NCI-H2029 (cell line): ENCODE measurements around the gene PCGF2.
"Not testable (repeated sequence)": the region's sequence is repeated elsewhere in the genome, so short reads cannot be mapped to it uniquely, and the experiment has no call there.

Source experiments
- DNase-seq: peaks from one replicate; lab custom pipeline; 2025; lab: John Stamatoyannopoulos, UW

The PCGF2 gene

GRCh38 chr17:38748149-38748891 lies at the start of gene PCGF2:
PCGF2 (minus strand) TSS chr17:38748336; CDS start chr17:38740402, 7,934 bp downstream.
- DNase-seq: peak; percentile 90

- DNase-seq: no peak
These were observed 49.7 kb upstream of the PCGF2 start for GRCh38 chr17:38797828-38798227.

DNA sequence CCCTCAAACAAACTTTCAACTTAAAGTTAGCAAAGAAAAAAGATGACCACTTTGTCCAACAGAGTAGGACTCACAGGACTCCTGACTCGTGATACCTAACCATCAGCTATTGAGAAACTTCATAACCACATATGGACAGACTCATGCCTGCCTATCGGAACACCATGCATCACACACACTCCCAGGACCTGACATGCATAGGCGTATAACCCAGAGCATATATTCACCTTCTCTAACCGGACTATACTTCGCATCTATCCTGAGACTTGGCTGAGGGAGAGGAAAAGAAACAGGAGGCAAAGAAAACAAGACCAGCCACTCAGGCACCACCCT lies 49.0 kb upstream of the PCGF2 start:
- no peak for DNase-seq

- no peak for DNase-seq
These were observed 48.5 kb upstream of the PCGF2 start for GRCh38 chr17:38796451-38797157.

DNA sequence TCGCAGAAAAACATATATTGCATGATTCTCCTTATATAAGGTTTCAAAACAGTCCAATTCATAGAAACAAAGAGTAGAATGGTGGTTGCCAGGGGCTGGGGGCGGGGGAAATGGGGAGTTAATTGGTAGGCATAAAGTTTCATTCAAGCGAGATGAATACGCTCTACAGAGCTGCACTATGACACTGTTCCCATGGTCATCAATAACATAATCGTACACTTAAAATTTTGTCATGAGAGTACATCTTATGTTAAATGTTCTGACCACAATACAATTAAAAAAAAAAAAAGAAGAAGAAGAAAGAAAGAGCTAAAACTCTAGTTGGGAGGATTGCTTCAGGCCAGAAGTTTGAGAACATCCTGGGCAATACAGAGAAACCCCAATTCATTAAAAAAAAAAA lies 46.1 kb upstream of the PCGF2 start:
- no peak for DNase-seq

GRCh38 chr17:38791162-38791561 lies 43.0 kb upstream of the PCGF2 start:
- DNase-seq: no peak

- not testable (repeated sequence) for DNase-seq
These were observed 42.1 kb upstream of the PCGF2 start for GRCh38 chr17:38790148-38790707.

DNA sequence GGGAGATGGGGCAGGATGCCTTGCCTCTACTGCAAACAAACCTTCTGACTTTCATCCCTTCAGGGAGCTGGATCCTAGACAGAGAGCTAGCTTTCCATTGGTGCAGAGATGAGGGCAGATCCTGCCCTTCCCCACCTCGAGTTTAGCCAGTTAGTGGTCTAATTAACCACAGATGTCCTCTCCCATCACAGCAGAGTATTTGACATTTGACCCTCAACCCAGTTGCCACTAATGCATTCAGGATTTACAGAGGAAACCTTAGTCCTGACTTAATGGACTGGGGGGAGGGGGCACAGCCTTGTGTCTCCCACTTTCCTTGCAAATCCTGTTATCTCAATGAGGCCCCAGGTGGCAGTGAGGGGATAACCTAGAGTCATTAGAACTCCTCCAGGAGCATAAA lies 41.0 kb upstream of the PCGF2 start:
- no peak for DNase-seq

GRCh38 chr17:38787999-38788398 lies 39.9 kb upstream of the PCGF2 start:
- DNase-seq: not testable (repeated sequence)

DNA sequence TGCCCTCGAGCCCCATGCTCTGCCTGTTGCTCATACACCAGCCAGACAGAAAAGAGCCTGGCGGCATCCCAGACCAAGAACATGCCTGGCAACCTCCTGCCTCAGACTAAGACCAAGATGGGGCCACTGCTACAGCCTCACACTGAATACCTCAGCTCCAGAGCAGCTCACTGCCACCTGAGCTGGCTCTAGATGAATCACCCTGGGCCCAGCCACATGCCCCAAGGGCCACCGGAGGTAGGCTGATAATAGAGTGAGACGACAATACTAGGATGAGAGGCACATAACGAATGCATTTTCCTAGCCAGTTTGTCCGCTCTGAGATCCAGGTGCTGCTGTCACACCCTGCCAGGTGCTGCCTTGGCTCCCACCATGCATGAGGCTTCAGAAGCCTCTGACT lies 38.2 kb upstream of the PCGF2 start:
- DNase-seq: no peak

GRCh38 chr17:38783227-38783626 lies 35.1 kb upstream of the PCGF2 start:
- no peak for DNase-seq

DNA sequence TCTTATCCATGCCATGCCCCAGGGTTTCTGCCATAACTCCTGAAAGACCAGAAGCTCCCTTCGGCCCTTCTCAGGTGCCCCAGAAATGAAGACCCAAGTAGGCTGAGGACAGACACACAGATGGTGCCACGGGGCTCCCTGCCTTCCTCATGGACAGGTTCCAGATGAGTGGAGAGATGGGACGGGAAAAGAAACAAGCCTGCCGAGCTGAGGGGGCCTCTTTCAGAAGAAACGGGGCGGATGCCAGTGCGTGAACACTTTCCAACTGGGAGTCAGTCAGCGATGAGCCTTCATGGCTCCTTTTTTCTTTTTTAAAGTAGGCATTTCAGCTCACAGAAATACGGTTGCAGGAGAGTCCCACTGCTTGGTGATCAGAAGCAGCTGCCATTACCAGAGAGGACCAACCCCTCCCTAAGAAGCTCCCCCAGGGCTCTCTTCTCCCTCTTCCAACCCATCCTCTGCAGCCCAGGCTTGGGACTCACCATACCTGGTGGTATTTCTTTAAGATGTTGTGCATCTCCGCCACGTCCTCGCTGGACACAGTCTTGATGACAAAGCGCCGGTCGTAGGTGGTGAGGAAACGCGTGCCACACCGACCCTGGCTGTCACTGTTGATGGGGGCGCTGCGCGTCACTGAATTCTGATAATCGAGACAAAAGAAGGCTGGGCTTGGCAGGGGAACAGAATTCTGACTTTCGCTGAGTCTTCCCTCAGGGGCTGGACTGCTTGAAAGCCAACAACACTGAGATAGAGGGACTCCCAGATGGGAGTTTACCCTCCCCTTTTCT lies 32.0 kb upstream of the PCGF2 start:
- no peak for DNase-seq

- no peak for DNase-seq
These were observed 29.6 kb upstream of the PCGF2 start for GRCh38 chr17:38777641-38778250.

DNA sequence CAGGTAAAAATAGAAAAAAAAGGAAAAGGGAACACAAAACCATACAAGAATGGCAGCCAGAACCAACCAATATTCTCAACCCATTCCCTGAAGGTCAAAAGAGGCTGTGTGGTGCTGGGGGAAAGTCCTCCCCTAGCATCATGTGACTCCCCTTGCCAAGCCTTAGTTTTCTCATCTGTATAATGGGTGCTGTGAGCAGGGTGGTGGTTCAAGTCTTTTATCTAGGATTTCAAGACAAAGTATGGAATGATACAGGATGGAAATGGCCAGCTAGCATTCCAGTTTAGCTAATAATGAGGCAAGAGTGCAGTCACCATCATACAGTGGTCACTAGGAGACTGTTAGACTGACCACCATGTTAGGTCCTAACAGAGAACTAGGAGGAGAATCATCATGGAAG lies 25.1 kb upstream of the PCGF2 start:
- DNase-seq: no peak

DNA sequence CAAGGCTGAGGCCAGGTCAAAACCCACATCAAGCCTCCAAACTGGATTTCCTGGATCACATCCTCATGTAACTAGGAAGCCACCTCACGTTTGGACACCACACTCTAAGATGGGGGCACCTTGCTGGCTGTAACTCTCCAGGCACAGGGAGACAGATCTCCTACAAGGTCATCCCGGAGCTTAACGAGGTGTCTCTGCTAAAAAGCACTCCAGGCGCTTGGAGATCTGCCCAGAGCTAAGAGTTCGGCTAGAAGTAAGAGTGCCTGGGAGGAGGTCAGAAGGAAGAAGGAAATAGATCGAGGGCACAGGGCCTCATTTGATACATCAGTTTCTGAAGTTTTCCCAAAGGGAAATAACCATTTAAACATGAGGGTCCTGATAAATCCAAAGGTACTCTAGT lies 20.3 kb upstream of the PCGF2 start:
- DNase-seq: no peak

DNA sequence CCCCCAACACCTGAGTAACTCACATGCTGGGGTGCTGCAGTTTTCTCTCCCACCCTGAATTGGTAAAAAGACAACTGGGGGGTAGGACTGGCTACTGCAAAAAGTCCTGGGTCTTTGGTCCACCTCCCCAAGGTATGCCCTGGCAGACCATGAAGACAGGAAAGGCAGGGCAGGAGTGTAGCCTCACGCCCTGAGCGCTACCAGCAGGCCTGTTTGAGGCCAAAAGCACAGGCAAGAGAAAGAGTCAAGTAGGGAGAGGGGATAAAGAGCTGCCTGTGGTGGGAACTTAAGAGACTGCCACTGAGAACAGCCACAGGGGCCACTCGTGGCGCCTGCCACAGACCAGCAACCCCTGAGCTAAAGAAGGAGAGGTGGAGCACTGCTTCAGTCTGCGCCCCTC lies 18.2 kb upstream of the PCGF2 start:
- no peak for DNase-seq

DNA sequence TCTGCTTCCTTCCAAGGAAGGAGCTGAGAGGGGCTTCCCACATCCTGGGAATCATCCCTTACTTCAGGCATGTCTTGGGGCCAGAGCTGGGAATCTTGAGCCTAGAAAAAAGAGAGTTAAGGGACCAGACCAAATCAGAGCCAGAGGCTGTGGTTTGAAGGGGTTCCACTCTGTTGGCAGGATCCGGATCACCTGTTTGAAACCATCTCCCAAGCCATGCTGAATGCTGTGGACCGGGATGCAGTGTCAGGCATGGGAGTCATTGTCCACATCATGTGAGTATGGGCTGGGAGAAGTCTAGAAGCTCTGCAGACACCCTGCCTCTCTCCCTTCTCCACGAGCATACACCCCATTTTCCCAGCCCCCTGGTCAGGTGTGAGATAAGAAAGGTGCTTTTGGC lies 14.1 kb upstream of the PCGF2 start:
- DNase-seq: no peak

- DNase-seq: no peak
These were observed 13.5 kb upstream of the PCGF2 start for GRCh38 chr17:38761612-38762011.

DNA sequence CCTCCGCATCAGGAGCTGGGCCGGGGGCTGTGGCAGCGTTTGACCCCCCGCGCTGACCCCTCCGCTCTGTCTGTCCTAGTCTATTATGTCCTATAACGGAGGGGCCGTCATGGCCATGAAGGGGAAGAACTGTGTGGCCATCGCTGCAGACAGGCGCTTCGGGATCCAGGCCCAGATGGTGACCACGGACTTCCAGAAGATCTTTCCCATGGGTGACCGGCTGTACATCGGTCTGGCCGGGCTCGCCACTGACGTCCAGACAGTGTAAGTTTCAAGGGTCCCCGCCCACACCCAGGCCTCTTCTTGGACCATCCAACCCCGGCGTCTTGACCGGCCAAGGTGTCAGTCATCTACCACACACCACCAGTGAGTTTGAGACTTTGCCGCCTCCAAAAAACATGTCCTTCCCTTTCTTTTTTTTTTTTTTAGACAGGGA lies 5.0 kb upstream of the PCGF2 start:
- DNase-seq: no peak

- peak; percentile 98 for DNase-seq
These were observed 4.4 kb upstream of the PCGF2 start, which contains the start of gene PSMB3 for GRCh38 chr17:38752308-38753070. PSMB3 (plus strand) TSS chr17:38752741; CDS start chr17:38752827, 86 bp downstream.

GRCh38 chr17:38751808-38752307 lies 3.7 kb upstream of the PCGF2 start:
- peak; percentile 75 for DNase-seq
